ENCODE results near the gene APBA1. TPM values are rescaled to one million over a fixed set of nuclear protein-coding genes. Genes with fewer than 3 reads are reported as not detected.

APBA1 gene
- total and polyA plus RNA-seq, 8 donors = 2.4 to 17.9 (median 11.4) TPM

DNA sequence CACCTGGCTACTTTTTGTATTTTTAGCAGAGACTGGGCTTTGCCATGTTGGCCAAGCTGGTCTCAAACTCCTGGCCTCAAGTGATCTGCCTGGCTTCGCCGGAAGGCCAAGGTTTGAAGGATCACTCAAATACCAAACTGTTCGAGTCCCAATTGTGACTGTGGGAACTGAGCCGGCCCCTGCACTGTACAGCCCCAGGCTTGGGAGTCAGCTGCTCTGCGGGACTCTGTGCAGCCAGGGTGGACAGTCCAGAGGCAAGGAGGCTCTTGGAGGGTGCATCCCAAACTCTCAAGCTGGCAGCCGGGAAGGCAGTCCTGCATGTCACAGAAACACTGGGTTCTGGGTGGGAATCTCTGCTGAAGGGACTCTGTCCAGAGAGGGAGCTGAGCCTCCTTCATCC, 238.2 kb downstream of the APBA1 start:
- Histone ChIP-seq H3K4me3 (no peak overlapping the region), H3K36me3 (no peaks in the 10 kb centered on the region), H3K4me1 (no peaks in the 10 kb centered on the region), H3K9me3 (peaks cover 0 to 2% of the 10 kb centered on the region in 2 donors), H3K27me3 (no peaks in the 10 kb centered on the region), H3K27ac (no peak overlapping the region)
- ATAC-seq (no peak), DNase-seq (no peak)
- intact Hi-C loops (cut with DNase I) = no loop called here
- TF ChIP-seq, protein P1, sequence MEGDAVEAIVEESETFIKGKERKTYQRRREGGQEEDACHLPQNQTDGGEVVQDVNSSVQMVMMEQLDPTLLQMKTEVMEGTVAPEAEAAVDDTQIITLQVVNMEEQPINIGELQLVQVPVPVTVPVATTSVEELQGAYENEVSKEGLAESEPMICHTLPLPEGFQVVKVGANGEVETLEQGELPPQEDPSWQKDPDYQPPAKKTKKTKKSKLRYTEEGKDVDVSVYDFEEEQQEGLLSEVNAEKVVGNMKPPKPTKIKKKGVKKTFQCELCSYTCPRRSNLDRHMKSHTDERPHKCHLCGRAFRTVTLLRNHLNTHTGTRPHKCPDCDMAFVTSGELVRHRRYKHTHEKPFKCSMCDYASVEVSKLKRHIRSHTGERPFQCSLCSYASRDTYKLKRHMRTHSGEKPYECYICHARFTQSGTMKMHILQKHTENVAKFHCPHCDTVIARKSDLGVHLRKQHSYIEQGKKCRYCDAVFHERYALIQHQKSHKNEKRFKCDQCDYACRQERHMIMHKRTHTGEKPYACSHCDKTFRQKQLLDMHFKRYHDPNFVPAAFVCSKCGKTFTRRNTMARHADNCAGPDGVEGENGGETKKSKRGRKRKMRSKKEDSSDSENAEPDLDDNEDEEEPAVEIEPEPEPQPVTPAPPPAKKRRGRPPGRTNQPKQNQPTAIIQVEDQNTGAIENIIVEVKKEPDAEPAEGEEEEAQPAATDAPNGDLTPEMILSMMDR (IDR thresholded peaks at IDR 0.05) = no peak

- TF ChIP-seq, protein P1 (IDR thresholded peaks at IDR 0.05) = no peak
- DNase-seq (no peak), ATAC-seq (peak; percentile 67)
- no peaks in the 10 kb centered on the region for H3K36me3 ChIP-seq
- H3K4me1 ChIP-seq = no peaks in the 10 kb centered on the region
- H3K27me3 ChIP-seq = no peaks in the 10 kb centered on the region
- no peak overlapping the region for H3K4me3 ChIP-seq
- intact Hi-C loops (cut with DNase I) = no loop called here
- H3K9me3 ChIP-seq = peaks cover 0 to 2% of the 10 kb centered on the region in 2 donors
- no peak overlapping the region for H3K27ac ChIP-seq
Measured at GRCh38 chr9:69433392-69433791, 238.8 kb downstream of the APBA1 start.

- intact Hi-C loops (cut with DNase I) = no loop called here
- Histone ChIP-seq H3K36me3 (no peaks in the 10 kb centered on the region), H3K27ac (no peak overlapping the region), H3K9me3 (peaks cover 0 to 2% of the 10 kb centered on the region in 2 donors), H3K4me1 (no peaks in the 10 kb centered on the region), H3K4me3 (no peak overlapping the region), H3K27me3 (no peaks in the 10 kb centered on the region)
- ATAC-seq (no peak), DNase-seq (no peak)
- TF ChIP-seq, protein P1 (IDR thresholded peaks at IDR 0.05) = no peak
Measured at GRCh38 chr9:69432623-69433022, 239.5 kb downstream of the APBA1 start.

DNA sequence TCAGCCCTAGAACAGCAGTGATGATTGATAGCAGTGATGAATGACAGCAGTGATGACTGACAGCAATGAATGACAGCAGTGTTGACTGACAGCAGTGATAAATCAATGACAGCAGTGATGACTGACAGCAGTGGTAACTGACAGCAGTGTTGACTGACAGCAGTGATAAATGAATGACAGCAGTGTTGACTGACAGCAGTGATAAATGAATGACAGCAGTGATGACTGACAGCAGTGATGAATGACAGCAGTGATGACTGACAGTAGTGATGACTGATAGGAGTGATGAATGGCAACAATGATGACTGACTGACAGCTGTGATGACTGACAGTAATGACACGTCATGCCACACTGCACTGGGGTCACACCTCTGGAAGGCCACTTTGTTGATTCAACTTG, 240.4 kb downstream of the APBA1 start:
- no peaks in the 10 kb centered on the region for H3K27me3 ChIP-seq
- H3K9me3 ChIP-seq = peaks cover 0 to 2% of the 10 kb centered on the region in 2 donors
- TF ChIP-seq, protein P1 (IDR thresholded peaks at IDR 0.05) = no peak
- H3K36me3 ChIP-seq = no peaks in the 10 kb centered on the region
- H3K27ac ChIP-seq = no peak overlapping the region
- no peaks in the 10 kb centered on the region for H3K4me1 ChIP-seq
- intact Hi-C loops (cut with DNase I) = no loop called here
- no peak overlapping the region for H3K4me3 ChIP-seq
- ATAC-seq = no peak
- DNase-seq = no peak

DNA sequence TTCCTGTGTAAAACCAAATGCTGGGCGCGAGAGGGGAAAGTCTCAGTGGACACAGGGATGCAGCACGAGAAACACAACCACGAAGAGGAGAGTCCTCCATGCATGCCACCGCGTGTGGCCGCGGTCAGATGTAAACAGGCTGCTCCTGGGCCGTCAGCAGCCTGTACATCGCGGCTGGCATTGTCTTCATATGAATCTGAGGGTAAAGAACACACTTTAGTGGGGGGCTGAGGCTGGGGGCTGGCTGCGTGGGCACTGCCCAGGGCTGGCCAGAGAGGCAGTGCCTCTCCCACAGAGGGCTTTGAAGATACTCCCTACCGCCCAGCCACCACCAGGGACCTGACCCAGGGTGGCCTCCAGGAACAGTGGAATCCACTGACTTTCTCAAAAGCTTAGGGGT, 241.0 kb downstream of the APBA1 start:
- Histone ChIP-seq H3K27me3 (no peaks in the 10 kb centered on the region), H3K4me3 (no peak overlapping the region), H3K9me3 (peaks cover 0 to 2% of the 10 kb centered on the region in 2 donors), H3K36me3 (no peaks in the 10 kb centered on the region), H3K4me1 (no peaks in the 10 kb centered on the region), H3K27ac (no peak overlapping the region)
- DNase-seq = no peak
- ATAC-seq = no peak
- TF ChIP-seq, protein P1 (IDR thresholded peaks at IDR 0.05) = no peak
- intact Hi-C loops (cut with DNase I) = no loop called here
